Stimulated activated CD4-positive, alpha-beta T cell treated with anti-CD3 and anti-CD28 coated beads, TNF-alpha, amount 100 ng/mL, for 24 hours (primary cell): ENCODE results near the gene YTHDF1.

Source experiments
- DNase-seq, 3 experiments: peaks; one replicate each; pipeline ENCODE4 v3.0.0-alpha.2; 2020; ENCODE audit warnings: low read depth in 3 of 3

The YTHDF1 gene

GRCh38 chr20:63156221-63156671 lies 59.7 kb downstream of the YTHDF1 start:
- DNase-seq = no peak

GRCh38 chr20:63155266-63156165 lies 60.4 kb downstream of the YTHDF1 start:
- DNase-seq = no peak

- no peak for DNase-seq
Observed at GRCh38 chr20:63154395-63154794, 61.5 kb downstream of the YTHDF1 start.

- DNase-seq = no peak
Observed at GRCh38 chr20:63153254-63154221, 62.4 kb downstream of the YTHDF1 start.

GRCh38 chr20:63152322-63153253 lies 63.3 kb downstream of the YTHDF1 start:
- no peak for DNase-seq

- no peak for DNase-seq
Observed at GRCh38 chr20:63151554-63152321, 64.2 kb downstream of the YTHDF1 start.

- DNase-seq = no peak
Observed at GRCh38 chr20:63150911-63151531, 64.9 kb downstream of the YTHDF1 start.

- no peak for DNase-seq
Observed at GRCh38 chr20:63150391-63150898, 65.5 kb downstream of the YTHDF1 start.

GRCh38 chr20:63149531-63150192 lies 66.3 kb downstream of the YTHDF1 start:
- no peak for DNase-seq

- no peak for DNase-seq
Observed at GRCh38 chr20:63148696-63149095, 67.2 kb downstream of the YTHDF1 start.

- DNase-seq = no peak
Observed at GRCh38 chr20:63147532-63147931, 68.4 kb downstream of the YTHDF1 start.
